HUES64 (cell line): ENCODE data around the gene TRAPPC2B.

Experiments used
- H3K27ac ChIP-seq: 2 replicates; pipeline ENCODE4 v1.7.0; 2013; ENCODE audit warnings: low read depth, low read length, inconsistent platforms
- H3K27me3 ChIP-seq: 2 replicates; pipeline ENCODE4 v1.6.1; 2013; ENCODE audit warnings: mild to moderate bottlenecking, low read length; ENCODE audit not compliant: insufficient read depth
- H3K36me3 ChIP-seq: 2 replicates; pipeline ENCODE4 v1.6.1; 2013; ENCODE audit warnings: mild to moderate bottlenecking, low read length; ENCODE audit not compliant: insufficient read depth
- H3K4me1 ChIP-seq: 2 replicates; pipeline ENCODE4 v1.6.1; 2013; ENCODE audit warnings: mild to moderate bottlenecking, low read length, moderate library complexity; ENCODE audit not compliant: insufficient read depth
- H3K4me3 ChIP-seq: 2 replicates; pipeline ENCODE4 v1.5.1; 2013; ENCODE audit warnings: mild to moderate bottlenecking, low read length, moderate library complexity
- H3K9ac ChIP-seq: 2 replicates; pipeline ENCODE4 v1.6.1; 2013; ENCODE audit warnings: mild to moderate bottlenecking, low read depth, low read length
- H3K9me3 ChIP-seq: 2 replicates; pipeline ENCODE4 v1.6.1; 2013; ENCODE audit warnings: low read depth, low read length; ENCODE audit not compliant: insufficient read depth
- WGBS: fragments of 150-250, 120-280 bp; methylation state at CpG from one replicate; pipeline ENCODE4 v1.1.7; 2013; ENCODE audit warnings: missing lambda C conversion rate; 5-methylcytosine and 5-hydroxymethylcytosine counted together

TRAPPC2B gene

GRCh38 chr19:57406516-57407123, 43.3 kb downstream of the TRAPPC2B start:
- H3K9ac ChIP-seq = no peak overlapping the region
- 13% methylated on average over 7 of the region's 8 CpGs for WGBS

GRCh38 chr19:57410877-57411671, 47.7 kb downstream of the TRAPPC2B start, which contains the start of gene ZNF17:
ZNF17 (plus strand) TSS chr19:57411161; CDS start chr19:57413616, 2,455 bp downstream.
- Histone ChIP-seq H3K4me3 (peak within 1 kb of the TSS; percentile 72), H3K27me3 (no peaks in the 10 kb centered on the region), H3K9ac (peak within 1 kb of the TSS; percentile 69), H3K27ac (no peak within 1 kb of the TSS), H3K4me1 (no peaks in the 10 kb centered on the region), H3K36me3 (peaks cover 5% of the 10 kb centered on the region; the same call in 1 of the 2 replicates), H3K9me3 (no peaks in the 10 kb centered on the region)
- WGBS = under 1% methylated on average over 55 of the region's 55 CpGs

More at GRCh38 chr19:57406516-57407123, 43.3 kb downstream of the TRAPPC2B start:
- Histone ChIP-seq H3K4me3 (no peak overlapping the region), H3K36me3 (no peaks in the 10 kb centered on the region), H3K9me3 (peaks cover 11% of the 10 kb centered on the region), H3K4me1 (no peaks in the 10 kb centered on the region), H3K27ac (no peak overlapping the region), H3K27me3 (no peaks in the 10 kb centered on the region)
